HepG2 (cell line): ENCODE measurements around the gene SNAPC4. TPM values are rescaled to one million over a fixed set of nuclear protein-coding genes. Genes with fewer than 3 reads are reported as not detected.

Experiments
- BCL6 ChIP-seq: IDR thresholded peaks from 2 replicates; pipeline ENCODE4 v1.6.1; 2016; ENCODE audit warnings: missing genetic modification reagents, missing compliant biosample characterization
- FOXO1 ChIP-seq: sonication (generic); formaldehyde crosslinking; IDR thresholded peaks from 2 replicates; pipeline ENCODE4 v1.4.0; 2020; ENCODE audit warnings: missing genetic modification reagents
- HNRNPUL1 ChIP-seq: fragments of 200-400 bp; formaldehyde crosslinking; IDR thresholded peaks from 2 replicates; pipeline ENCODE4 v1.6.1; 2017; ENCODE audit warnings: low read depth, mild to moderate bottlenecking, low read length, moderate library complexity
- KDM6A ChIP-seq: IDR thresholded peaks from 2 replicates; pipeline ENCODE4 v1.6.1; 2016; ENCODE audit warnings: low read depth
- PHB2 ChIP-seq: fragments of 450-650 bp; IDR thresholded peaks from 2 replicates; pipeline ENCODE4 v1.6.1; 2018; ENCODE audit not compliant: partially characterized antibody
- PHF5A ChIP-seq: IDR thresholded peaks from one replicate; pipeline ENCODE4 v1.6.1; 2018; ENCODE audit warnings: low read depth, missing genetic modification reagents; ENCODE audit not compliant: unreplicated experiment
- POLR2A ChIP-seq, 2 experiments: IDR thresholded peaks; 2 replicates each; pipeline ENCODE4 v1.6.1; 2011; ENCODE audit warnings: low read depth in 2 of 2, low read length in 2 of 2, mild to moderate bottlenecking in 1 of 2, moderate library complexity in 1 of 2; ENCODE audit not compliant: insufficient read depth in 1 of 2
- ZFX ChIP-seq: sonication (generic); formaldehyde crosslinking; IDR thresholded peaks from 2 replicates; pipeline ENCODE4 v1.4.0; 2020; ENCODE audit warnings: mild to moderate bottlenecking, low read depth, missing genetic modification reagents, moderate library complexity
- ZNF24 ChIP-seq: fragments of 450-650 bp; IDR thresholded peaks from 2 replicates; pipeline ENCODE4 v1.6.1; 2017; ENCODE audit warnings: antibody characterized with exemption, mild to moderate bottlenecking
- ZNF775 ChIP-seq: sonication (generic); formaldehyde crosslinking; IDR thresholded peaks from 2 replicates; pipeline ENCODE4 v1.4.0; 2020; ENCODE audit warnings: missing genetic modification reagents, mild to moderate bottlenecking, moderate library complexity, borderline replicate concordance
- ZSCAN25 ChIP-seq: sonication (generic); formaldehyde crosslinking; IDR thresholded peaks from 2 replicates; pipeline ENCODE4 v1.8.0; 2022; ENCODE audit warnings: mild to moderate bottlenecking, missing genetic modification reagents
- polyA plus RNA-seq, 8 experiments: library from polyadenylated mRNA; depleted of rRNA in 3 of 8; stranded (reverse) in 7 of 8; unstranded in 1 of 8; fragments of >200 nt; fragmentation: Illumina TruSeq in 4 of 8; extraction: Trizol in 4 of 8; gene quantifications; 2 replicates each; pipeline versions ENCODE4 v1.2.1 to v1.2.3, GENCODE V29; 2011 to 2016; ENCODE audit warnings: low read depth in 4 of 8, missing spikeins in 1 of 8, mixed read lengths in 1 of 8; ENCODE audit not compliant: insufficient read depth in 1 of 8
- total RNA-seq, 5 experiments: library from RNA; depleted of rRNA; stranded (reverse); fragments of >200 nt; fragmentation: Illumina TruSeq; extraction: Trizol; gene quantifications; 2 replicates each; pipeline ENCODE4 v1.2.3, GENCODE V29; 2016; ENCODE audit warnings: low read depth in 1 of 5
- TF ChIP-seq, protein P1 (sequence below), 2 experiments: fragments of 450-650 bp in 1 of 2; sonication (generic) in 1 of 2; formaldehyde crosslinking in 1 of 2; IDR thresholded peaks; 2 replicates each; pipeline versions ENCODE4 v1.6.1 to v1.8.0; 2016 to 2022; ENCODE audit warnings: antibody characterized with exemption in 1 of 2, mild to moderate bottlenecking in 1 of 2, missing genetic modification reagents in 1 of 2
- TF ChIP-seq, protein P2 (sequence below): sonication (generic); formaldehyde crosslinking; IDR thresholded peaks from 2 replicates; pipeline ENCODE4 v1.5.0; 2020; ENCODE audit warnings: mild to moderate bottlenecking, missing genetic modification reagents
- TF ChIP-seq, protein P3 (sequence below): sonication (generic); formaldehyde crosslinking; IDR thresholded peaks from 2 replicates; pipeline ENCODE4 v1.5.1; 2020; ENCODE audit warnings: mild to moderate bottlenecking, moderate library complexity, missing genetic modification reagents
- TF ChIP-seq, protein P4 (sequence below): sonication (generic); formaldehyde crosslinking; IDR thresholded peaks from 2 replicates; pipeline ENCODE4 v1.9.0; 2021; ENCODE audit warnings: missing genetic modification reagents, borderline replicate concordance

Gene SNAPC4
- total and polyA plus RNA-seq, 2 of the 13 experiments (the other 11 are each of a cell fraction or from before 2014, with no cell fraction given), result 2.0 to 6.0 TPM

- TF ChIP-seq, protein P1, sequence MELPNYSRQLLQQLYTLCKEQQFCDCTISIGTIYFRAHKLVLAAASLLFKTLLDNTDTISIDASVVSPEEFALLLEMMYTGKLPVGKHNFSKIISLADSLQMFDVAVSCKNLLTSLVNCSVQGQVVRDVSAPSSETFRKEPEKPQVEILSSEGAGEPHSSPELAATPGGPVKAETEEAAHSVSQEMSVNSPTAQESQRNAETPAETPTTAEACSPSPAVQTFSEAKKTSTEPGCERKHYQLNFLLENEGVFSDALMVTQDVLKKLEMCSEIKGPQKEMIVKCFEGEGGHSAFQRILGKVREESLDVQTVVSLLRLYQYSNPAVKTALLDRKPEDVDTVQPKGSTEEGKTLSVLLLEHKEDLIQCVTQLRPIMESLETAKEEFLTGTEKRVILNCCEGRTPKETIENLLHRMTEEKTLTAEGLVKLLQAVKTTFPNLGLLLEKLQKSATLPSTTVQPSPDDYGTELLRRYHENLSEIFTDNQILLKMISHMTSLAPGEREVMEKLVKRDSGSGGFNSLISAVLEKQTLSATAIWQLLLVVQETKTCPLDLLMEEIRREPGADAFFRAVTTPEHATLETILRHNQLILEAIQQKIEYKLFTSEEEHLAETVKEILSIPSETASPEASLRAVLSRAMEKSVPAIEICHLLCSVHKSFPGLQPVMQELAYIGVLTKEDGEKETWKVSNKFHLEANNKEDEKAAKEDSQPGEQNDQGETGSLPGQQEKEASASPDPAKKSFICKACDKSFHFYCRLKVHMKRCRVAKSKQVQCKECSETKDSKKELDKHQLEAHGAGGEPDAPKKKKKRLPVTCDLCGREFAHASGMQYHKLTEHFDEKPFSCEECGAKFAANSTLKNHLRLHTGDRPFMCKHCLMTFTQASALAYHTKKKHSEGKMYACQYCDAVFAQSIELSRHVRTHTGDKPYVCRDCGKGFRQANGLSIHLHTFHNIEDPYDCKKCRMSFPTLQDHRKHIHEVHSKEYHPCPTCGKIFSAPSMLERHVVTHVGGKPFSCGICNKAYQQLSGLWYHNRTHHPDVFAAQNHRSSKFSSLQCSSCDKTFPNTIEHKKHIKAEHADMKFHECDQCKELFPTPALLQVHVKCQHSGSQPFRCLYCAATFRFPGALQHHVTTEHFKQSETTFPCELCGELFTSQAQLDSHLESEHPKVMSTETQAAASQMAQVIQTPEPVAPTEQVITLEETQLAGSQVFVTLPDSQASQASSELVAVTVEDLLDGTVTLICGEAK (IDR thresholded peaks at IDR 0.05), result no peak
- TF ChIP-seq, protein P1 (CRISPR knock-in tag; IDR thresholded peaks at IDR 0.05), result 0 out of 2 replicates have a peak, but pooled peaks have one; percentile 24
- TF ChIP-seq KDM6A (CRISPR knock-in tag) (no peak), ZNF775 (CRISPR knock-in tag) (no peak), ZSCAN25 (peak; percentile 89), ZNF24 (no peak), PHF5A (peak; percentile 16), BCL6 (CRISPR knock-in tag) (peak; percentile 0; the same call in 1 of the 2 replicates), HNRNPUL1 (no peak), FOXO1 (CRISPR knock-in tag) (no peak), ZFX (CRISPR knock-in tag) (no peak; the same call in none of the 2 replicates), POLR2A (IDR thresholded peaks at IDR 0.05; ENCODE audit: insufficient read depth in 1 of 2, low read depth in 2 of 2, low read length in 2 of 2) (no peak), PHB2 (no peak)
- TF ChIP-seq, protein P2, sequence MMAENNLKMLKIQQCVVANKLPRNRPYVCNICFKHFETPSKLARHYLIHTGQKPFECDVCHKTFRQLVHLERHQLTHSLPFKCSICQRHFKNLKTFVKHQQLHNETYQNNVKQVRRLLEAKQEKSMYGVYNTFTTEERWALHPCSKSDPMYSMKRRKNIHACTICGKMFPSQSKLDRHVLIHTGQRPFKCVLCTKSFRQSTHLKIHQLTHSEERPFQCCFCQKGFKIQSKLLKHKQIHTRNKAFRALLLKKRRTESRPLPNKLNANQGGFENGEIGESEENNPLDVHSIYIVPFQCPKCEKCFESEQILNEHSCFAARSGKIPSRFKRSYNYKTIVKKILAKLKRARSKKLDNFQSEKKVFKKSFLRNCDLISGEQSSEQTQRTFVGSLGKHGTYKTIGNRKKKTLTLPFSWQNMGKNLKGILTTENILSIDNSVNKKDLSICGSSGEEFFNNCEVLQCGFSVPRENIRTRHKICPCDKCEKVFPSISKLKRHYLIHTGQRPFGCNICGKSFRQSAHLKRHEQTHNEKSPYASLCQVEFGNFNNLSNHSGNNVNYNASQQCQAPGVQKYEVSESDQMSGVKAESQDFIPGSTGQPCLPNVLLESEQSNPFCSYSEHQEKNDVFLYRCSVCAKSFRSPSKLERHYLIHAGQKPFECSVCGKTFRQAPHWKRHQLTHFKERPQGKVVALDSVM (CRISPR knock-in tag), result no peak
- TF ChIP-seq, protein P3, sequence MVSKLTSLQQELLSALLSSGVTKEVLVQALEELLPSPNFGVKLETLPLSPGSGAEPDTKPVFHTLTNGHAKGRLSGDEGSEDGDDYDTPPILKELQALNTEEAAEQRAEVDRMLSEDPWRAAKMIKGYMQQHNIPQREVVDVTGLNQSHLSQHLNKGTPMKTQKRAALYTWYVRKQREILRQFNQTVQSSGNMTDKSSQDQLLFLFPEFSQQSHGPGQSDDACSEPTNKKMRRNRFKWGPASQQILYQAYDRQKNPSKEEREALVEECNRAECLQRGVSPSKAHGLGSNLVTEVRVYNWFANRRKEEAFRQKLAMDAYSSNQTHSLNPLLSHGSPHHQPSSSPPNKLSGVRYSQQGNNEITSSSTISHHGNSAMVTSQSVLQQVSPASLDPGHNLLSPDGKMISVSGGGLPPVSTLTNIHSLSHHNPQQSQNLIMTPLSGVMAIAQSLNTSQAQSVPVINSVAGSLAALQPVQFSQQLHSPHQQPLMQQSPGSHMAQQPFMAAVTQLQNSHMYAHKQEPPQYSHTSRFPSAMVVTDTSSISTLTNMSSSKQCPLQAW (CRISPR knock-in tag), result 0 out of 2 replicates have a peak, but pooled peaks have one; percentile 8
- TF ChIP-seq, protein P4, sequence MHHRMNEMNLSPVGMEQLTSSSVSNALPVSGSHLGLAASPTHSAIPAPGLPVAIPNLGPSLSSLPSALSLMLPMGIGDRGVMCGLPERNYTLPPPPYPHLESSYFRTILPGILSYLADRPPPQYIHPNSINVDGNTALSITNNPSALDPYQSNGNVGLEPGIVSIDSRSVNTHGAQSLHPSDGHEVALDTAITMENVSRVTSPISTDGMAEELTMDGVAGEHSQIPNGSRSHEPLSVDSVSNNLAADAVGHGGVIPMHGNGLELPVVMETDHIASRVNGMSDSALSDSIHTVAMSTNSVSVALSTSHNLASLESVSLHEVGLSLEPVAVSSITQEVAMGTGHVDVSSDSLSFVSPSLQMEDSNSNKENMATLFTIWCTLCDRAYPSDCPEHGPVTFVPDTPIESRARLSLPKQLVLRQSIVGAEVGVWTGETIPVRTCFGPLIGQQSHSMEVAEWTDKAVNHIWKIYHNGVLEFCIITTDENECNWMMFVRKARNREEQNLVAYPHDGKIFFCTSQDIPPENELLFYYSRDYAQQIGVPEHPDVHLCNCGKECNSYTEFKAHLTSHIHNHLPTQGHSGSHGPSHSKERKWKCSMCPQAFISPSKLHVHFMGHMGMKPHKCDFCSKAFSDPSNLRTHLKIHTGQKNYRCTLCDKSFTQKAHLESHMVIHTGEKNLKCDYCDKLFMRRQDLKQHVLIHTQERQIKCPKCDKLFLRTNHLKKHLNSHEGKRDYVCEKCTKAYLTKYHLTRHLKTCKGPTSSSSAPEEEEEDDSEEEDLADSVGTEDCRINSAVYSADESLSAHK (CRISPR knock-in tag), result no peak
Measured at GRCh38 chr9:136442265-136442664, 42.3 kb upstream of the SNAPC4 start (continued).
